HG02885 (cell line): ENCODE data around the gene NFIA.

ENCODE experiments used
- ATAC-seq: cut with Tn5 transposase; IDR thresholded peaks from one replicate; pipeline ENCODE4 v1.9.1; 2021; ENCODE audit warnings: mild to moderate bottlenecking; ENCODE audit not compliant: unreplicated experiment, poor library complexity

The NFIA gene

DNA sequence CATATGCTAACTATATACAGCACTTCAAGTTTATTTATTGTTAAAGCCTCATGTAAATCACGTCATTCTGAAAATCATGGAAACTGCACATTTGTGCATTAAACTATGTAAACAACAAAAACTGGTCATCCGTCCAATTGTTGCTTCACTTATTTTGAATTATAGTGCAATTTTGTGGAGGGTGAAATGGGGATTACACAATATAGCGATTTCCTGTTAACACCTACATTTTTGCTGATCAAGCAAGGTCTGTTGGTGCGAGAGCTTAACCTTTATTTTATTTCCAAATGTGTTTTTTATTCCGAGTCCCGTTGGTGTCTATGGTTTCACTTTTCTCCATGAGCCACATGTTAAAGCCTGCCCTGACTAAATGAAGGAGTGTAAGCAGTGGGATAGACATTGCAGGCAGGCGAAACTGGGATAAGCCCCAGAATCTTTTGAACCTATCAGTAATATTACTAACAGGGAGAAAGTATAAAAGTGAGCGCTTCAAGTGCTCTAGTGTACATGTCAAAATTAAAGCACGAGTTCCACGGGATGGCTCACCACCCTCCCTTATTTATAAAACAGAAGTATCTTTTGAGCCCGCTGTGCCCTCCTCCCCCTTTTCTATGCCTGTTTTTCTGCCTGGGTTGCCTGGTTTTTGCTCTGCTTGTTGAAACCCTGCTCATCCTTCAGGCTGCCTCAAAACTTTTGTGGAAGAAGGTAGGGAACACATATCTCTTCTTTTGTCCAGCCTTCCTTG lies 120.7 kb downstream of the NFIA start:
- no peak for ATAC-seq

GRCh38 chr1:61204528-61204927 lies 122.2 kb downstream of the NFIA start:
- no peak for ATAC-seq

GRCh38 chr1:61207416-61207815 lies 125.1 kb downstream of the NFIA start:
- ATAC-seq, result no peak

DNA sequence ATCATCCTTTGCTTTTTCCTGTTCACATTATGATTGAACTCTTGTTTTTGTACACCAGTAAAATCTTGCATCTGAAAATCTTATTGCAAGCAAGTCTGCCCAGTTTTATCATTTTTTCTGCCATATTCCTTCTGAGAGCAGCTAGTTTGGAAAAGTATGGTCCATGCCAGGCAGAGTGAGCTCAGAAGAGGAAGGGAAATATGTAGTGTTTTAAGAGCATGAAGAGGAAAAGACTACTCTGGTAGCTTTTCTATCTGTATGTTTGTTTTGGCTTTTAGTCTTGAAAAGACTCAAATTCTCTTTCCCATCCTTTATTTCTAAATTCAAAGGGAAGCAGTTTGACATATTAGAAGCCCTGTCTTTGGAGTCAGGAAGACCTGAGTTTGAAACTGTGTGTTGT lies 125.8 kb downstream of the NFIA start:
- ATAC-seq, result no peak

DNA sequence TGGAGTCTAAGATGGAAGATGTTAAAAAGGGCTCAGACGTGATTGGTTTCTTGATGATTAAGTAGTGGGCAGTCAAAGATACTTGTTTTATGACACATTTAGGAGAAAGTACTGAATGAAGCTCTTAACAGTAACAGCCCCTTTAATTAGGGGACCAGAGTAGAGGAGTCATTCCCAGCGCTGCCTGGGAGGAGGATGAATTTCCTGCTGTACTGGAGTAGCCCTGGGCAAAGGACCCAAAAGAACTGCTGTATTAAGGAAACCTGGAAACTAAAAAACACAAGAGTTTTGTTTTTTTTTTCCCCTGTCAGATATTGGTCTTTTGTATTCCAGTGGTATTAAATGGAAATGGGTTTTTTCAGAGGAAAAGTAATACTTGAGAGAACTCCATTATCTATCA lies 126.5 kb downstream of the NFIA start:
- no peak for ATAC-seq

DNA sequence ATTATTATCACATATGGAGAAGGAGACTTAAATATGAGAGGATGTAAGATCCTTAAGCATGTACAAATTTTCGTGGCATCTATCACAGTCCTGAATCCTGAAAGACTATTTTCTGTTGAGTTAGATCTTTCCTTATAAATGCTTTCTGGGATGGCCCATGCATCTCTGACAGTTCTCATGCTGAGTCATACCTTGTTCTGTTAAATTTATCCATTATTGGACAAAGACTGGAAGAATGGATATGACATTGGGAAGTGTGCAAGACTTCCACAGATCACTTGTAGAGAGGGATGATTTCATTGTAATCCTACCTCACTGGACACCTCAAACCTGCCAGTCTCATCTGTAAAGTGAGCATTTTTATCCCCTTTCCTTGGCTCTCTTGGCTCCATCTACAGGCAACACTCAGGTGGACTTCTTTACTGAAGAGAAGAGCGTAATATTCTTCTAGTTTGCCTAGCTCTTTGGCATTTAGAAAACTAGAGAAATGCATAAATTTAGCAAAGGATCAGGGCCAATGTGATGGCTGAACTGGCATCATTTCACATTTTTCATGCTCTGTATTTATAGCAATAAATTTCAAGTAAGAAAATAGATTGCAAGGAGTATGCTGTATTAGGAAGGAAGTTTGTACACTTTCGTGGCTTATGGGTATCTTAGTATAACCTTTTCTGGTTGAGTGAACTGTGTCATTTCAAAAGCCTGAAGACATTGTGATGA lies 128.2 kb downstream of the NFIA start:
- no peak for ATAC-seq

- ATAC-seq, result no peak
These were observed 131.1 kb downstream of the NFIA start for GRCh38 chr1:61213245-61214011.

- no peak for ATAC-seq
These were observed 132.8 kb downstream of the NFIA start for GRCh38 chr1:61215119-61215518.

DNA sequence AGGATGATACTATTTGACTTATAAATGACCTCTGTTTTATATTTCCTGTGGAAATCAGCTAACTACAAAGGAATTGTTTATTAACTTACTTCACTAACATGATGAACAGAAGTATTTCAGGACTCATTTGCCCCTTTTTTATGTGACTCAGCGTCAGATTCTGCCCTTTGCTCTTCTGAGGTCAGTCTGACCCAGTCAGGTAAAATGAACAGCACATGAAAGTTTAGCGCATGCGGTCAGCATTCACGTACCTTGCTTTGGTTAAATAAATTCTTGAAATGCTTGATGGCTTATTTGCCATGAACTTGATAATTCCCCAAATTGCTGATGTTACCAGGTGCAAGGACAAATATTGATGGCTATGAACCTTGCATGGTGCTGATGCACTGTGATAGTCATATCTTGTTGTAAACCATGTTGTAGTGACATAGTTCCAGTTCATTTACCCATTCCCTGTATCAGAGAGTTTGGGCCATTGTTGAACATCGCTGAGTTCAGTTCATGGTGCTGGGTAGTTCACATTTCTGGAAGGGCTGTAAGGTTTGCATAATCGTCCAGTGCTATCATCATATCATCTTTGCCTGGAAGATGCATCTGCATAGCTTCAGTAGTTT lies 133.4 kb downstream of the NFIA start:
- no peak for ATAC-seq

DNA sequence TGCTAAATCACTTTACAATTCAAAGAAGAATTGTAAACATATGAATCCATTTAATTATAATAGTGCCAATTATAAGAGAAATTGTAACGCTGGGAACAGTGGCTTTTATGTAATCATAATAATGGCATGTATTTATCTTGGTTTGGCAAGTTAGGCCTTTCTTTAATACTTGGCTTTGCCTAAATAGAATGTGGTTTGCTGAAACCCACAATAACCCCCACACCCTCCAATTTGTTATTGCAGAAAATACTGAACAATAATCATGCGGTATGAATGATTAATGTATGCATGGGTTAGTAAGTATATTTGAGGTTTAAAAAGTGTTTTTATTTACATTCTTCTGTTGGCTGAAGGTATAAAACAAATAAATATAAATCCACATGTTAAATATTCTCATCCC lies 138.2 kb downstream of the NFIA start:
- no peak for ATAC-seq

- ATAC-seq, result no peak
These were observed 139.3 kb downstream of the NFIA start for GRCh38 chr1:61221642-61222041.

- no peak for ATAC-seq
These were observed 139.9 kb downstream of the NFIA start for GRCh38 chr1:61222240-61222639.

- no peak for ATAC-seq
These were observed 140.8 kb downstream of the NFIA start for GRCh38 chr1:61223140-61223539.

GRCh38 chr1:61224609-61225008 lies 142.2 kb downstream of the NFIA start:
- ATAC-seq, result no peak

DNA sequence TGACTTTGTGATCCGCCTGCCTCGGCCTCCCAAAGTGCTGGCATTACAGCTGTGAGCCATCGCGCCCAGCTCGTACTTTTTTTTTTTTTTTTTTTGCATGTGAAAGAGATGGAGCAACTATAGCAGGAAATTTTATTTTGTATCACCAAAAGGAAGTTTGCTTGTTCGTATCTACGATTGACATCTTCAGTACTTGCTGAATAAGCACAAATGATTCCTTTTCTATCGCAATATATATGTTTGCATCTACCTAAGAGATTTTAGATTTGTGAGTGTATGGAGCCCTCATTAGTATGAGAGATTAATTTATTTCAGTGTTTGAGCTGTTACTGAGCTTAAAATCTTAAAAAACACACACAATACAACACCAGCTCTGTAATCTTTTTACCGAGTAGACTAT lies 143.1 kb downstream of the NFIA start:
- no peak for ATAC-seq

GRCh38 chr1:61226791-61227567 lies 144.6 kb downstream of the NFIA start:
- ATAC-seq, result no peak

DNA sequence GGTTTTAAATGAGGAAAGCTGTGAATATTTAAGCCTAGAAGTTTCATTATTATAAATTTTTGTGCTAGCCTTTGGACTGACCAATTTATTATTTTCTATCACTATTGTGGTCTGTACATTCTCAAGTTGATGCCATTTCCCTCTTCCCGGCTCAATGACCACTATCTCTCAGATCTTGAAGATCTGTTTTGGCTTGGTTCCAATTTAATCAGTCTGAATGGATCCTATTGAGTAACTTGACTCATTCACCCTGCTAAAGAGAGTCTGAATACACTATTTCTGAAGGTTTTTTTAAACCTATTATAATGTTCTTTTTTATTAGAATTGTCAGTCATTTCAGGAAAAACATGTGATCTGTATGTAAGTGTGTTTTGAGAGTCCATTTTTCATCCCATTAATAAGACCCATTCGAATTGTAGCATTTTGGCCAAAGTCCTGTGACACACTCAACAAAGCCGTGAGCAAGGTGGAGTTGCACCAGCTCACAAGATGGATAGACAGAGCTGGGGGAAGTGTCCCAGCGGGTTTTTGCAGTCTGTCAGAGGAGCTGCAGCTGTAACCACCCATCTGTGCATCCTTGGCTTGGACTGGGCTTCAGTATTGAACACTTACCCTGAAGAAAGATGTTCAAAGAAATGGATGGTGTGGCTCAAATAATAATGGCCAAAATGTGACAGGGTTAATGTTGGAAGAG lies 145.6 kb downstream of the NFIA start:
- ATAC-seq, result no peak

GRCh38 chr1:61230523-61230922 lies 148.2 kb downstream of the NFIA start:
- no peak for ATAC-seq

DNA sequence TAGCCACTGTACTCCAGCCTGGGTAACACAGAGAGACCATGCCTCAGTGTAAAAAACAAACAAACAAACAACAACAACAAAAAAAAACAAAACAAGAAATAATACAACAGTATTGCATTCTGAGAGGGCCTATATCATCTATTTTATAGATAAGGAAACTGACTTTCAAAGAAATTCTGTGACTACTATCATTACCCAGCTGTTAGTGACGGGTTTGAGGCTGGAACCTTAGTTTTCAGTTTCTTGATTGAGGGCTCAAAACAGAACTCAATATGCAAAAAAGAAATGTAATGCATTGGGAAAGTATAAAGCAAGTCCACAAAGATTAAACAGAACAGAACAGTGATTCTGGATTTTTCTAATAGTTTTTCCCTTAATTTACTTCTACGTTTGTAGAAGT lies 149.4 kb downstream of the NFIA start:
- ATAC-seq, result no peak
